HL-60 (cell line): Measurements from ENCODE around the gene NOS3.

Experiments
- DNase-seq, 2 experiments: peaks; one replicate each; pipeline ENCODE4 v3.0.0-alpha.2; 2010 to 2020; ENCODE audit warnings: low read depth in 1 of 2, low spot score in 1 of 2
- H3K27ac ChIP-seq: fragments of 250-450 bp; sonication (Bioruptor Pico); replicated peaks from 2 replicates; pipeline ENCODE4 v1.5.1; 2020; ENCODE audit warnings: mild to moderate bottlenecking, moderate library complexity
- H3K27me3 ChIP-seq: fragments of 250-450 bp; sonication (Bioruptor Pico); 2 replicates; pipeline ENCODE4 v1.5.1; 2021; ENCODE audit warnings: mild to moderate bottlenecking, moderate library complexity; ENCODE audit not compliant: insufficient read depth, poor library complexity, severe bottlenecking
- H3K4me3 ChIP-seq: replicated peaks from 2 replicates; pipeline ENCODE4 v1.5.1; 2011; ENCODE audit warnings: mild to moderate bottlenecking, control low read depth, low read length; ENCODE audit not compliant: insufficient read depth
- GABPA ChIP-seq: IDR thresholded peaks from 2 replicates; pipeline ENCODE4 v1.6.1; 2012; ENCODE audit warnings: low read depth
- POLR2AphosphoS5 ChIP-seq: IDR thresholded peaks from 2 replicates; pipeline ENCODE4 v1.6.1; 2012; ENCODE audit warnings: low read depth
- SPI1 ChIP-seq: IDR thresholded peaks from 2 replicates; pipeline ENCODE4 v1.6.1; 2012; ENCODE audit warnings: low read depth, mild to moderate bottlenecking, borderline replicate concordance
- TF ChIP-seq, protein P1 (sequence below): IDR thresholded peaks from one replicate; pipeline ENCODE4 v1.5.1; 2011; ENCODE audit warnings: low read length, control low read depth, inconsistent platforms; ENCODE audit not compliant: insufficient read depth
- TF ChIP-seq, protein P2 (sequence below): IDR thresholded peaks from 2 replicates; pipeline ENCODE4 v1.6.1; 2012; ENCODE audit warnings: low read depth; ENCODE audit not compliant: insufficient replicate concordance

Gene NOS3

DNA sequence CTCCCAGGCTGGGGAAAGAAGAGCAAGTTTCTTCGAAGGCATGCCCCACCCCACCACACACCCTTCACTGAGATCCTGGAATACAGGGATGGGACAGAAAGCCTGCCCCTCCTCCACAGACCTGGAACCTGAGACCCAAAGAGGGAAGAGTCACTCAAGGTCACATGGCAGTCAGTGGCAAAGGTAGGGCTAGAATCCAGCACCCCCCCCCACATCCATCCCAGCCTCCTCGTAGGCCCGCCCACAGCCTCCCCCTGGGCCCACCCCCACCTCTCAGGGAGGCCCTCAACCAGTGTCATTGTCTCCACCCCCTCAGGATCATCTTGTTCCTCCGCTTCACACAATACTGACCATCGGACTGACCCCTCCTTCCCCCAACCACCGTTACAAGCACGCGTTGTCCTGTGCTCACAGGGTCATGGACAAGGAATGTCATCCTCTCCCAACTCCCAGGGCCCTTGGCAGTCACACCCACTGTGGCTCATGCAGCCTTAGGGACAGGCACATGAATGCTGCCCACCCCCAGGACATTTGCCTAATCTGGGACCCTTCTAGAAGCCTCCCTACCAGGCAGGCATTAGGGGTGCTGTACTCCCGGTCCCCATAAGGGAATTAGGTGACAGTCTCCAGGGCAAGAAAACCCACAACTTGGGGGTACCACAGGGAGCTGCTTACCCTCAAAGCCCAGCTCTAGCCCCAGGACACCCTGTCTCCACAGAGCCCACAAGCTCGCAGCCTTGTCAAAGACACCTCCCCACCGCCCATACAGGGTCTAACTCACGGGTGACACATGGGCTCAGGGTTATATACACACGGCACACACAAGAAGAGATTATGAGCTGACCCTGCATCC is 14.1 kb upstream of the NOS3 start:
- no peak for DNase-seq
- H3K27ac ChIP-seq = no peak overlapping the region
- no peak overlapping the region for H3K4me3 ChIP-seq
- H3K27me3 ChIP-seq = peaks cover 71% of the 10 kb centered on the region
- no peak for TF ChIP-seq GABPA
- no peak for TF ChIP-seq POLR2AphosphoS5
- TF ChIP-seq, protein P1, sequence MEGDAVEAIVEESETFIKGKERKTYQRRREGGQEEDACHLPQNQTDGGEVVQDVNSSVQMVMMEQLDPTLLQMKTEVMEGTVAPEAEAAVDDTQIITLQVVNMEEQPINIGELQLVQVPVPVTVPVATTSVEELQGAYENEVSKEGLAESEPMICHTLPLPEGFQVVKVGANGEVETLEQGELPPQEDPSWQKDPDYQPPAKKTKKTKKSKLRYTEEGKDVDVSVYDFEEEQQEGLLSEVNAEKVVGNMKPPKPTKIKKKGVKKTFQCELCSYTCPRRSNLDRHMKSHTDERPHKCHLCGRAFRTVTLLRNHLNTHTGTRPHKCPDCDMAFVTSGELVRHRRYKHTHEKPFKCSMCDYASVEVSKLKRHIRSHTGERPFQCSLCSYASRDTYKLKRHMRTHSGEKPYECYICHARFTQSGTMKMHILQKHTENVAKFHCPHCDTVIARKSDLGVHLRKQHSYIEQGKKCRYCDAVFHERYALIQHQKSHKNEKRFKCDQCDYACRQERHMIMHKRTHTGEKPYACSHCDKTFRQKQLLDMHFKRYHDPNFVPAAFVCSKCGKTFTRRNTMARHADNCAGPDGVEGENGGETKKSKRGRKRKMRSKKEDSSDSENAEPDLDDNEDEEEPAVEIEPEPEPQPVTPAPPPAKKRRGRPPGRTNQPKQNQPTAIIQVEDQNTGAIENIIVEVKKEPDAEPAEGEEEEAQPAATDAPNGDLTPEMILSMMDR = no peak
- no peak for TF ChIP-seq SPI1
- TF ChIP-seq, protein P2, sequence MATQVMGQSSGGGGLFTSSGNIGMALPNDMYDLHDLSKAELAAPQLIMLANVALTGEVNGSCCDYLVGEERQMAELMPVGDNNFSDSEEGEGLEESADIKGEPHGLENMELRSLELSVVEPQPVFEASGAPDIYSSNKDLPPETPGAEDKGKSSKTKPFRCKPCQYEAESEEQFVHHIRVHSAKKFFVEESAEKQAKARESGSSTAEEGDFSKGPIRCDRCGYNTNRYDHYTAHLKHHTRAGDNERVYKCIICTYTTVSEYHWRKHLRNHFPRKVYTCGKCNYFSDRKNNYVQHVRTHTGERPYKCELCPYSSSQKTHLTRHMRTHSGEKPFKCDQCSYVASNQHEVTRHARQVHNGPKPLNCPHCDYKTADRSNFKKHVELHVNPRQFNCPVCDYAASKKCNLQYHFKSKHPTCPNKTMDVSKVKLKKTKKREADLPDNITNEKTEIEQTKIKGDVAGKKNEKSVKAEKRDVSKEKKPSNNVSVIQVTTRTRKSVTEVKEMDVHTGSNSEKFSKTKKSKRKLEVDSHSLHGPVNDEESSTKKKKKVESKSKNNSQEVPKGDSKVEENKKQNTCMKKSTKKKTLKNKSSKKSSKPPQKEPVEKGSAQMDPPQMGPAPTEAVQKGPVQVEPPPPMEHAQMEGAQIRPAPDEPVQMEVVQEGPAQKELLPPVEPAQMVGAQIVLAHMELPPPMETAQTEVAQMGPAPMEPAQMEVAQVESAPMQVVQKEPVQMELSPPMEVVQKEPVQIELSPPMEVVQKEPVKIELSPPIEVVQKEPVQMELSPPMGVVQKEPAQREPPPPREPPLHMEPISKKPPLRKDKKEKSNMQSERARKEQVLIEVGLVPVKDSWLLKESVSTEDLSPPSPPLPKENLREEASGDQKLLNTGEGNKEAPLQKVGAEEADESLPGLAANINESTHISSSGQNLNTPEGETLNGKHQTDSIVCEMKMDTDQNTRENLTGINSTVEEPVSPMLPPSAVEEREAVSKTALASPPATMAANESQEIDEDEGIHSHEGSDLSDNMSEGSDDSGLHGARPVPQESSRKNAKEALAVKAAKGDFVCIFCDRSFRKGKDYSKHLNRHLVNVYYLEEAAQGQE = no peak

DNA sequence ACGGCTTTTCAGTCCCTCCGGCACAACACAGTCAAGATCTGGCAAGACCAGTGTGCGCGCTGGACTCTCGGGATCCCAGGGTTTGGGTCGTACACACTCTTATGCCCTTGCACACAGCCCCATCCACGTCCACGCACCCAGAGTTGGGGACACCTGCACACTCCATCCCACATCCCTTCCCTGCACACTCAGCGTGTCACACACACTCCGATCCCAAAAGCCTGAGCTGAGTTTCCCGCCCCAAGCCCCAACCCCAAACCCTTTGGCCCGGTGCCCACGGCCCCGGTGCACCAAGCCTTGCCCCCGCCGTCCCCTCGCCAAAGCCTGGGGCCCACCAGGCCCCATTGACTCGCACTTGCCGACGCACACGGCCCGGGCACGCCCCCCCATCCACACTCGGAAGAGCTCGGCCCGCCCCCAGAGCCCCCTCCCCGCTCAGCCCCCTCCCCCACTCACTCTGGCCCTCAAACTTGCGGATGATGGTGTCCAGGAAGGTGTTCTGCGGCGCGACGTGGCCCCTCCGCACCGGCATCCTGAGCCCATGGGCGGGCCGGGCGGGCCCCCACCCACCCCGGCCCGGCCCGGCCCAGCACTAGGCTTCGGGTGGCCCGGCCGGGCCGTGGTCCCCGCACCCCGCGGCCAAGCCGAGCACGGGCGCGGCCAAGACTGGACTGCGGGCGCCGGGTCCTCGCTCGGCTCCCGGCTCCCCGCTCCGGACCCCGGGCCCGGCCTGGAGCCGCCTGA is 13.3 kb upstream of the NOS3 start:
- Histone ChIP-seq H3K4me3 (no peak overlapping the region), H3K27ac (no peak overlapping the region), H3K27me3 (peaks cover 74% of the 10 kb centered on the region)
- TF ChIP-seq, protein P2 = no peak
- TF ChIP-seq POLR2AphosphoS5 (no peak), SPI1 (no peak), GABPA (no peak)
- TF ChIP-seq, protein P1 = no peak
- DNase-seq = no peak

DNA sequence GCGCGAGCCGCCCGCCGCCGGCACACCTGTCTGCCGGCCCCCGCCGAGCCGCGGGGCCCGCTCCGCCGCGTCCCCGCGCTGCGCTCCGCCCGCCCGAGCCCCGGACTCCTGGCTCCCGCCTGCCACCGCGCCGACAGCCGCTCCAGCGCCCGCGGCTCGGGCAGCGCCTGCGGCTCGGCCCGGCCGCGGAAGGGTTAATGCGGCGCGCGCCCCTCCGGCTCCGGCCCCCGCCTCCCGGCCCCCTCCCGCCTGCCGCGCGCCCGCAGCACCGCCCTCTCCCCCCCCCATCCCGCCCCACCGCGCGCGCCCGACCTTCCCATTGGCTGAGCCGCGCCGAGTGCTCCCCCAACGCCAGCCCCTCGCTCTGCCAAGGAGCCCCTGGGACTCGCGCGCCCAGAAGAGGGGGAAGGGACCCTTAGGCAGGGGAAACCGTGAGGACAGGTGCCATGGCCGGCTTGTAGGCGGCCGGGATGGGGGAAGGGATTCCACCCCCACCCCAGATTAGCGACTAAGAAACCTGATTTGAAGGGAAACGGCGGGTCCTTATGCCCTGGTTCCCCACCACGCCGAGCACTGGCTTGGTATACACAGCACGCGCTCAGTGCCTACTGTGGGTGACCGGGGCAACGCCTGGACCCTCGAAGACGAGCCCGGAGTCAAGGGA is 12.6 kb upstream of the NOS3 start, which contains the start of gene KCNH2:
TSS of gene KCNH2 (minus strand) at position 196 of the 664 bp plus-strand sequence. CDS start 408 bp downstream, outside the sequence.
- no peak within 1 kb of the TSS for H3K4me3 ChIP-seq
- TF ChIP-seq, protein P1 = no peak
- no peak for TF ChIP-seq SPI1
- TF ChIP-seq, protein P2 = no peak
- no peak for TF ChIP-seq GABPA
- no peak within 1 kb of the TSS for H3K27ac ChIP-seq
- DNase-seq = no peak
- peaks cover 72% of the 10 kb centered on the region for H3K27me3 ChIP-seq
